Bronchial epithelial cell (primary cell): Measurements from ENCODE around the gene CBL. TPM values are rescaled to one million over a fixed set of nuclear protein-coding genes. Genes with fewer than 3 reads are reported as not detected.
"Not testable (repeated sequence)": the region's sequence is repeated elsewhere in the genome, so short reads cannot be mapped to it uniquely, and the experiment has no call there.

Experiments
- DNase-seq: peaks from one replicate; pipeline ENCODE4 v3.0.0-alpha.2; 2010; ENCODE audit warnings: low read depth
- FAIRE-seq: peaks from 2 replicates; lab custom pipeline; 2011; peaks lifted over from hg19 to GRCh38; lab: Jason Lieb, UNC
- H3K27me3 ChIP-seq: 2 replicates; pipeline ENCODE4 v1.5.1; 2011; ENCODE audit warnings: low read length; ENCODE audit not compliant: control insufficient read depth, insufficient read depth
- H3K36me3 ChIP-seq: 2 replicates; pipeline ENCODE4 v1.5.1; 2011; ENCODE audit warnings: low read length; ENCODE audit not compliant: control insufficient read depth, insufficient read depth
- H3K4me3 ChIP-seq: 2 replicates; pipeline ENCODE4 v1.5.1; 2011; ENCODE audit warnings: mild to moderate bottlenecking, low read depth, low read length, control low read depth
- total RNA-seq: library from RNA; depleted of rRNA; stranded (reverse); fragments of >200 nt; gene quantifications from 2 replicates; pipeline ENCODE4 v1.2.1, GENCODE V29; 2014
- TF ChIP-seq, protein P1 (sequence below): IDR thresholded peaks from 2 replicates; pipeline ENCODE4 v1.5.1; 2011; ENCODE audit warnings: mild to moderate bottlenecking, moderate library complexity, low read length, control low read depth, inconsistent platforms; ENCODE audit not compliant: insufficient read depth, severe bottlenecking

The CBL gene
- total RNA-seq, 1 donor from 2014 or later: 5.5 TPM

DNA sequence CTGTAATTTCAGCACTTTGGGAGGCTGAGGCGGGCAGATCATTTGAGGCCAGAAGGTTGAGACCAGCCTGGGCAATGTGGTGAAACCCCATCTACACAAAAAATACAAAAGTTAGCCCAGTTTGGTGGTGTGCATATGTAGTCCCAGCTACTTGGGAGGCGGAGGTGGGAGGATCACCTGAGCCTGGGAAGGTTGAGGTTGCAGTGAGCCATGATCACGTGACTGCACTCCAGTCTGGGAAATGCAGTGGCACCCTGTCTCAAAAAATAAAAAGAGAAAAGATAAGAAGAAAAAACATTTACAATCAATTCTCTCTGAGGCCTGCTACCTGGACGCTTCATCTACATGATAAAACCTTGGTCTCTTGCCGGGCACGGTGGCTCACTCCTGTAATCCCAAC is 7.2 kb upstream of the CBL start:
- Histone ChIP-seq H3K4me3 (no peak overlapping the region), H3K36me3 (no peaks in the 10 kb centered on the region), H3K27me3 (no peaks in the 10 kb centered on the region)
- FAIRE-seq: no peak
- TF ChIP-seq, protein P1, sequence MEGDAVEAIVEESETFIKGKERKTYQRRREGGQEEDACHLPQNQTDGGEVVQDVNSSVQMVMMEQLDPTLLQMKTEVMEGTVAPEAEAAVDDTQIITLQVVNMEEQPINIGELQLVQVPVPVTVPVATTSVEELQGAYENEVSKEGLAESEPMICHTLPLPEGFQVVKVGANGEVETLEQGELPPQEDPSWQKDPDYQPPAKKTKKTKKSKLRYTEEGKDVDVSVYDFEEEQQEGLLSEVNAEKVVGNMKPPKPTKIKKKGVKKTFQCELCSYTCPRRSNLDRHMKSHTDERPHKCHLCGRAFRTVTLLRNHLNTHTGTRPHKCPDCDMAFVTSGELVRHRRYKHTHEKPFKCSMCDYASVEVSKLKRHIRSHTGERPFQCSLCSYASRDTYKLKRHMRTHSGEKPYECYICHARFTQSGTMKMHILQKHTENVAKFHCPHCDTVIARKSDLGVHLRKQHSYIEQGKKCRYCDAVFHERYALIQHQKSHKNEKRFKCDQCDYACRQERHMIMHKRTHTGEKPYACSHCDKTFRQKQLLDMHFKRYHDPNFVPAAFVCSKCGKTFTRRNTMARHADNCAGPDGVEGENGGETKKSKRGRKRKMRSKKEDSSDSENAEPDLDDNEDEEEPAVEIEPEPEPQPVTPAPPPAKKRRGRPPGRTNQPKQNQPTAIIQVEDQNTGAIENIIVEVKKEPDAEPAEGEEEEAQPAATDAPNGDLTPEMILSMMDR: no peak
- no peak for DNase-seq

DNA sequence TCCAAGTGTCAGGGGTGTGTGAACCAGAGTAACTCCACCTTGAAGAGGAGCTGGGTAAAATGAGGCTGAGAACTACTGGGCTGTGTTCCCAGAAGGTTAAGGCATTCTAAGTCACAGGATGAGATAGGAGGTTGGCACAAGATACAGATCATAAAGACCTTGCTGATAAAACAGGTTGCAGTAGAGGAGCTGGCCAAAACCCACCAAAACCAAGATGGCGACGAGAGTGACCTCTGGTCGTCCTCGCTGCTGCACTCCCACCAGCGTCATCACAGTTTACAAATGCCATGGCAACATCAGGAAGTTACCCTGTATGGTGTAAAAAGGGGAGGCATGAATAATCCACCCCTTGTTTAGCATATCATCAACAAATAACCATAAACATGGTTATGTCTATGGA is 4.9 kb upstream of the CBL start:
- not testable (repeated sequence) for DNase-seq, H3K36me3 ChIP-seq, FAIRE-seq, H3K4me3 ChIP-seq, H3K27me3 ChIP-seq

DNA sequence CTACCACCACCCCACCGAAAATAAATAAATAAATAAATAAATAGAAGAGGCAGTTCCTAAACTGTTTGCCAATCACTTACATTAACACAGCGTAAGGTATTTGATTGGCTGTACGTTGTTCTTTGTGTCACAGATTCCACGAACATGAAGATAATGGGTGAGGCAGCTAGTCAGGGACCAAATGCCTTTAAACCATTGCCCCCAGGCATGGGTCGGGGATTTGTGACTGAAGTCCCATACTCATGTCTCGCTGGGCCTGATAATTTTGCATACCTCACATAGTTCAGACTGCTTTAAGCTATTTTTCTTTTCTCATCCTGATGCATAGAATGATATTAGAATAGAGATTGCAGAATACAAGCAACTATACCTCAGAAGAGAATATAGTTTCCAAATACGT is 3.6 kb upstream of the CBL start:
- TF ChIP-seq, protein P1: no peak
- Histone ChIP-seq H3K36me3 (no peaks in the 10 kb centered on the region), H3K27me3 (no peaks in the 10 kb centered on the region), H3K4me3 (no peak overlapping the region)
- FAIRE-seq (no peak), DNase-seq (no peak)

DNA sequence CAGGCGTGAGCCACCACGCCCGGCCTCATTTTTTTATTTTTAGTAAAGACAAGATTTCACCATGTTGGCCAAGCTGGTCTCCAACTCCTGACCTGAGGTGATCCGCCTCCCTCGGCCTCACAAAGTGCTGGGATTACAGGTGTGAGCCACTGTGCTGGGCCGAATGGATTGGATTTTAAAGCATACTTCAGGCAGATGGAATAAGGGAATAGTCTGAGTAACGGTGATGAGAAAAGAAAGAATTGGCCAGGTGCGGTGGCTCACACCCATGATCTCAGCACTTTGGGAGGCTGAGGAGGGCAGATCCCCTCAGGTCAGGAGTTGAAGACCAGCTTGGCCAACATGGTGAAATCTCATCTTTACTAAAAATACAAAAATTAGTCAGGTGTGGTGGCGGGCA is 2.1 kb upstream of the CBL start:
- no peak for FAIRE-seq
- TF ChIP-seq, protein P1: no peak
- no peak for DNase-seq
- Histone ChIP-seq H3K36me3 (no peaks in the 10 kb centered on the region), H3K4me3 (no peak overlapping the region), H3K27me3 (no peaks in the 10 kb centered on the region)

DNA sequence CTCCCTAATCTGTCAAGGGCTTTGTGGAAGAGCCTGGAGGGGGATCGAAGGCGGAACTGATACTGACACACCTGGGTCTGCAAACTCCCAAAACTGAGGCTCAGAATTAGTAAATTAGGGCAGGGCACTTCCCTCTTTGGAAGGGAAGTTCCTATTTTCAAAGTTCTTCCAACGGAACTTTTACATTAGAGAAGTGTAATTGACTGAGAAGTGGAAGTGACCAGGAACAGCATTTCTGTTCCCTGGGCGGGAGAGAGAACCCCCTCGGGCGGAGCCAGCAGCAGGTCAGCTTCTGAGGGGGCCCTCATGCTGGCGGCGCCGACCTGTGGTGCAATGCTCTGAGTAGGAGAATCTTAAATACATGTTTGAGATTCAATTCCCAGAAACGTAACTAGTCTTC is 1.1 kb upstream of the CBL start:
- DNase-seq (no peak), FAIRE-seq (no peak)
- Histone ChIP-seq H3K27me3 (no peaks in the 10 kb centered on the region), H3K4me3 (no peak overlapping the region), H3K36me3 (no peaks in the 10 kb centered on the region)
- TF ChIP-seq, protein P1: no peak

DNA sequence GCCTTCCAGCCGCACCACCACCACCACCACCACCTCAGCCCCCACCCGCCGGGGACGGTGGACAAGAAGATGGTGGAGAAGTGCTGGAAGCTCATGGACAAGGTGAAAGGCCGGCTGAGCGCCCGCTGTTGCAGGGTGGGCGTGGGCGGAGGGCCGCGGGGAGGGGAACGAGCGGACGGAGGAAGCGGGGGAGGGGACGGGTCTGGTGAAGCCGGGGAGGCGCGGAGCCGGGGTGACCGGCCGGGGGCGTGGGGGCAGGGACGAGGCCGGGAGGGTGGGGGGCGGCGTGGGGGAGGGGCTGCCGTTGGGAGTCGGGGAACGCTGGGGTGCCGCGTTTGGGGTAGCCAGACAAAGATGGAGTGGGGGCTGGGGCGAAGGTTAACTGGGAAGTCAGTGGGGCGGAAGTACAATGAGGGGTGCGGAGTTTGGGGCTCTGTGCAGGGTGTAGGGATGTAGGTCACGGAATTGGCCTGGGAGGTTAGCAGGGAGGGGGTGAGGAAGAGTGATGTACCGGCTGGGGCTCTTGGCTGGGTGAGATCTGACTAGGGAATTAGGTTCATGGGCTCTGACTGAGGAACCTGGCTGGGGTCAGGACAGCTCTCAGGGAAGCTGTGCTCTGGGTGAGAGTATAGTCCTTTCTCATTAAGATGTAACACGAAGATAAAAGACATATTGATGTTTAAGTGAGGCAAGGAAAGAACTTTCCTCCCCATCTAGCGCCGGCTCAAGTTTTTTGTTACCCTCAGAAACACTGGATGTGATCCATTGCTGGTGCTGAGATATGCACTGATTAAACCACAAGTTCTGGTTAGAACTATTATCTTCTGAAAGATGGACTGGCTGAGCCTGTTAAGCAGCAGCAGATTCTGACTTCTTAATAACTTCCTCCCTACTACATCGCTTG is 624 bp downstream of the CBL start:
- TF ChIP-seq, protein P1: no peak
- Histone ChIP-seq H3K4me3 (peak overlapping the region; percentile 91), H3K36me3 (no peaks in the 10 kb centered on the region), H3K27me3 (no peaks in the 10 kb centered on the region)
- DNase-seq: peak; percentile 23
- no peak for FAIRE-seq
